Ammon's horn (tissue), 1 donor: Measurements from ENCODE around the gene PIEZO2.
"Not testable (repeated sequence)": the region's sequence is repeated elsewhere in the genome, so short reads cannot be mapped to it uniquely, and the experiment has no call there.

ENCODE experiments used
- DNase-seq: peaks from one replicate; pipeline ENCODE4 v3.0.0-alpha.2; 2016; ENCODE audit warnings: low spot score

Gene PIEZO2

DNA sequence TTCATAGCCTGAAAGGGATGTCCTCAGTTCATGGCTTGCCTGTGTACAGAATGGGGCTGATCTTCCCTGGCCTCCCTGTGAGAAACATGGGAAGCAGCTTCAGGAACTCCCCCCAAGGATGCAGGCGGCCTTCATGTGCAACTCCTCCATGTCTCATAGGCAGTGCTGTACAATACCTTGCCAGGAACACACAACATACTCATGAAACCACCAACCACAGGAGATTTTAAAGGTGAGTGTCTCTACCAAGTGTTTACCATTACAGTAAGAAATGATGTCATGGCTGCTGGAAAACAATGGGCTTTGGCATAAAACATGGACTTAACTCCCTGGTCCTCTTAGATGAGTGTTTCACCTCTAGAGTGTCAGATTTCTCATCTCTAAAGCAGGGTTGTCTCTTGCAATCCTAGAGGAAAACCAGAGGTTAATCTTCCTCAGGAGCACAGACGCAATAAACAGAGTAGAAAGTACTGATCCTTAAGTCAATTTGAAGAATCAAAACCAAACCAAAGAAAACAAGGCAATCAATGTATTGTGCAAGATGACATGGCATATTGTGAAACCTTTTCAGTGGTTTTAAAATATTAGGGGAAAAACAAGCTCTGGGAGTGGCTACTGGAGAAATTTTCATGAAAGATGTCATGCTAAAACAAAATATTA lies 528.6 kb downstream of the PIEZO2 start:
- DNase-seq: not testable (repeated sequence)
